GM12878 (cell line): ENCODE results near the gene PNMA8B. TPM values are rescaled to one million over a fixed set of nuclear protein-coding genes. Genes with fewer than 3 reads are reported as not detected.

Experiments used
- ATAC-seq: fragments of 200-7000 bp; cut with Tn5 transposase; 3 replicates; pipeline ENCODE4 v1.9.1; 2020; ENCODE audit warnings: mild to moderate bottlenecking, moderate library complexity
- BruUV-seq: library from RNA; stranded (reverse); fragments of 400-500 nt; replicated peaks from 2 replicates; lab custom pipeline; 2021; lab: Mats Ljungman, UMichigan
- CTCF ChIA-PET: fragments of 300-600 bp; sonication (Branson Sonifier 250); formaldehyde crosslinking; extraction: SDS; loops from one replicate; lab custom pipeline; 2021; ENCODE audit warnings: inconsistent platforms; lab: Yijun Ruan, JAX
- POLR2A ChIA-PET: fragments of 350-600 bp; formaldehyde crosslinking; extraction: SDS; loops from one replicate; lab custom pipeline; 2021; ENCODE audit warnings: inconsistent platforms; lab: Charles Lee
- RAD21 ChIA-PET: fragments of 300-600 bp; sonication (Branson Sonifier 250); formaldehyde crosslinking; loops from one replicate; lab custom pipeline; 2023; ENCODE audit warnings: antibody characterized with exemption; ENCODE audit not compliant: unreplicated experiment; lab: Charles Lee
- SMC1A ChIA-PET: fragments of 300-600 bp; sonication (Branson Sonifier 250); formaldehyde crosslinking; loops from one replicate; lab custom pipeline; 2023; ENCODE audit not compliant: unreplicated experiment, uncharacterized antibody; lab: Charles Lee
- DNase-seq: peaks from one replicate; pipeline ENCODE4 v3.0.0-alpha.2; 2011; ENCODE audit warnings: low read depth, low spot score
- FAIRE-seq: peaks from 3 replicates; lab custom pipeline; 2011; peaks lifted over from hg19 to GRCh38; lab: Jason Lieb, UNC
- H2AFZ ChIP-seq: 2 replicates; pipeline ENCODE4 v1.6.0; 2011; ENCODE audit warnings: low read depth, low read length, control low read depth; ENCODE audit not compliant: control insufficient read depth
- H3K27ac ChIP-seq: 2 replicates; pipeline ENCODE4 v1.5.1; 2011; ENCODE audit warnings: control low read depth; ENCODE audit not compliant: control insufficient read depth, insufficient read depth
- H3K27me3 ChIP-seq, 2 experiments: replicated peaks in 1 of 2; 2 replicates each; pipeline versions ENCODE4 v1.6.0 to v1.6.1; 2011; ENCODE audit warnings: low read length in 1 of 2; ENCODE audit not compliant: control insufficient read depth in 2 of 2, insufficient read depth in 2 of 2
- H3K36me3 ChIP-seq, 2 experiments: 2 replicates each; pipeline ENCODE4 v1.5.1; 2011; ENCODE audit warnings: low read length in 1 of 2; ENCODE audit not compliant: control insufficient read depth in 2 of 2, insufficient read depth in 2 of 2
- H3K4me1 ChIP-seq: 2 replicates; pipeline ENCODE4 v1.6.1; 2011; ENCODE audit warnings: mild to moderate bottlenecking, low read length, moderate library complexity, mixed read lengths; ENCODE audit not compliant: control insufficient read depth, insufficient read depth
- H3K4me2 ChIP-seq: 2 replicates; pipeline ENCODE4 v1.6.0; 2011; ENCODE audit warnings: control low read depth; ENCODE audit not compliant: control insufficient read depth, insufficient read depth
- H3K4me3 ChIP-seq: fragments of 200-600 bp; sonication (generic); 2 replicates; pipeline ENCODE4 v1.5.1; 2016
- H3K79me2 ChIP-seq: 2 replicates; pipeline ENCODE4 v1.6.0; 2011; ENCODE audit warnings: low read length; ENCODE audit not compliant: control insufficient read depth, insufficient read depth
- H3K9ac ChIP-seq: 2 replicates; pipeline ENCODE4 v1.8.0; 2011; ENCODE audit warnings: low read length, control low read depth, mixed read lengths; ENCODE audit not compliant: control insufficient read depth, insufficient read depth
- H3K9me3 ChIP-seq: replicated peaks from 3 replicates; pipeline ENCODE4 v1.5.1; 2011; ENCODE audit warnings: mild to moderate bottlenecking, low read length; ENCODE audit not compliant: control insufficient read depth, insufficient read depth
- H4K20me1 ChIP-seq: 2 replicates; pipeline ENCODE4 v1.6.0; 2011; ENCODE audit not compliant: control insufficient read depth, insufficient read depth
- ASH2L ChIP-seq: fragments of 300-600, 200-600 bp; sonication (generic); IDR thresholded peaks from 2 replicates; pipeline ENCODE4 v1.6.1; 2017; ENCODE audit warnings: low read depth, mild to moderate bottlenecking, borderline replicate concordance
- HDGF ChIP-seq: fragments of 450-650 bp; IDR thresholded peaks from 2 replicates; pipeline ENCODE4 v1.6.1; 2016; ENCODE audit warnings: antibody characterized with exemption
- KAT2A ChIP-seq: conservative IDR thresholded peaks from 2 replicates; pipeline ENCODE4 v1.6.1; 2011; ENCODE audit warnings: low read depth, low read length; ENCODE audit not compliant: control insufficient read depth
- MYB ChIP-seq: fragments of 150-350 bp; IDR thresholded peaks from 2 replicates; pipeline ENCODE4 v1.6.1; 2014; ENCODE audit warnings: mild to moderate bottlenecking, low read depth, low read length, borderline replicate concordance
- PBX3 ChIP-seq: IDR thresholded peaks from 2 replicates; pipeline ENCODE4 v1.6.1; 2011; ENCODE audit warnings: mild to moderate bottlenecking, low read depth, low read length, moderate library complexity; ENCODE audit not compliant: insufficient replicate concordance
- REST ChIP-seq: IDR thresholded peaks from 2 replicates; pipeline ENCODE4 v1.6.1; 2012; ENCODE audit warnings: mild to moderate bottlenecking, low read depth, low read length
- SP1 ChIP-seq: IDR thresholded peaks from one replicate; pipeline ENCODE4 v1.6.1; 2011; ENCODE audit warnings: low read depth, low read length
- TCF12 ChIP-seq: IDR thresholded peaks from 2 replicates; pipeline ENCODE4 v1.6.1; 2011; ENCODE audit warnings: low read depth, mild to moderate bottlenecking, low read length
- ZNF687 ChIP-seq: fragments of 450-650 bp; IDR thresholded peaks from 2 replicates; pipeline ENCODE4 v1.6.1; 2017; ENCODE audit warnings: mild to moderate bottlenecking, moderate library complexity
- WGBS: methylation state at CpG from one replicate; pipeline ENCODE4 v1.1.6; 2016; ENCODE audit warnings: low lambda C conversion rate; ENCODE audit not compliant: insufficient replicate concordance, insufficient coverage; ENCODE audit errors: missing lambda C conversion rate; 5-methylcytosine and 5-hydroxymethylcytosine counted together
- in situ Hi-C: fragments of 300-500 bp; cut with MboI; formaldehyde crosslinking; loops from 9 replicates; pipeline ENCODE4 v1.14.3; 2018; ENCODE audit warnings: mixed read lengths
- intact Hi-C: fragments of 100-400 bp; cut with micrococcal nuclease; formaldehyde crosslinking; loops from one replicate; pipeline ENCODE4 v1.14.2; 2022; ENCODE audit not compliant: unreplicated experiment
- polyA plus RNA-seq, 11 experiments: library from polyadenylated mRNA; depleted of rRNA in 4 of 11; unstranded in 6 of 11; stranded (reverse) in 5 of 11; fragments of >200 nt; fragmentation: Nextera tagmentation in 4 of 11; fragmentation: Illumina TruSeq in 1 of 11; extraction: Ambion mirVana in 4 of 11; extraction: Trizol in 1 of 11; gene quantifications; 1 replicate in 1 of 11; 2 replicates in 10 of 11; pipeline versions ENCODE4 v1.2.1 to v1.2.3, GENCODE V29; 2011 to 2016; ENCODE audit warnings: inconsistent platforms in 2 of 11, missing spikeins in 2 of 11, low read depth in 1 of 11
- total RNA-seq, 4 experiments: library from RNA; depleted of rRNA in 3 of 4; stranded (reverse); fragments of >200 nt in 3 of 4; fragmentation: Illumina TruSeq in 1 of 4; extraction: Trizol in 1 of 4; gene quantifications; 2 replicates each; pipeline versions ENCODE4 v1.2.1 to v1.2.3, GENCODE V29; 2013 to 2021
- TF ChIP-seq, protein P1 (sequence below): IDR thresholded peaks from 2 replicates; pipeline ENCODE4 v1.6.1; 2011; ENCODE audit warnings: borderline replicate concordance, low read depth, mild to moderate bottlenecking, moderate library complexity, low read length; ENCODE audit not compliant: insufficient read depth, poor library complexity, severe bottlenecking

PNMA8B gene
- total and polyA plus RNA-seq, 10 of the 15 experiments (the other 5 are each of a cell fraction or from before 2014, with no cell fraction given), result 0.01 TPM; not detected in 9

DNA sequence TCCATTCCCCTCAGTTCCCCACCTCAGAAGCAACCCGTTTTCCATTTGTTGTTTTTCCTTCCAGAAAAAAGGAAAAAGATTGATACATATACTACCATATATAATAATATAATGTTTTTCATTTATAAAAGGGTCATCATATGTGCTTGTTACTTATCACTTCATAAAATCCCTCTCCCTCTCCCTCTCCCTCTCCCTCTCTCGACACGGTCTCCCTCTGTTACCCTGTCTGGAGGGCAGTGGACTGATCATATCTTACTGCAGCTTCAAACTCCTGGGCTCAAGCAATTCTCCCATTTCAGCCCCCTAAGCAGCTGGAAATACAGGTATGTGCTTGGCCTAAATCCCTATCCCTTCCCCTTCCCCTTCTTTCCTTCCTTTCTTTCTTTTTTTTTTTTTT lies 41.4 kb downstream of the PNMA8B start (continued):
- no peak for TF ChIP-seq SP1
- TF ChIP-seq TCF12, result no peak
- TF ChIP-seq HDGF, result no peak

DNA sequence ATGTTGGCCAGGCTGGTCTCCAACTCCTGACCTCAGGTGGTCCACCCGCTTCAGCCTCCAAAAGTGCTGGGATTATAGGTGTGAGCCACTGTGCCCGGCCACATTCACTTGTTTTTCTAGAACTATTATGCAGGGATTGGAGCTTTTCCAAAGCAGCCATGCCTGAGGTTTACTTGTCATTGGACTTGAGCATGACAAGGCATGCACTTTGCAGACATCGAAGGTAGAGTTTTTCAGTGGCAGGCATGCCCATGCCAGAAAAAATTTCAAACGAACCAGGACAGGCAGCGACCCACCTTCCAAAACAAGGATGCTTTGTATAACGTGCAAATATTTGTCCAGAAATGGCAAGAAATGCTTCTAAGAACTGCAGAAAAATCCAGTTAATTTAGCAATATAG lies 42.0 kb downstream of the PNMA8B start:
- H3K4me1 ChIP-seq, result no peaks in the 10 kb centered on the region
- no peak overlapping the region for H2AFZ ChIP-seq
- H3K9me3 ChIP-seq, result no peaks in the 10 kb centered on the region; the same call in 2 of the 3 replicates
- no peaks in the 10 kb centered on the region for H4K20me1 ChIP-seq
- CTCF ChIA-PET, result no interaction called here
- RAD21 ChIA-PET, result no interaction called here
- DNase-seq (no peak), FAIRE-seq (no peak), ATAC-seq (no peak)
- in situ Hi-C loops (no loop called here), intact Hi-C loops (no loop called here)
- H3K79me2 ChIP-seq, result no peaks in the 10 kb centered on the region
- no TSS peak for BruUV-seq
- H3K27ac ChIP-seq, result no peak overlapping the region
- no peak overlapping the region for H3K4me2 ChIP-seq
- no peaks in the 10 kb centered on the region; a peak in 1 of 4 replicates for H3K27me3 ChIP-seq
- 32% methylated on average over 6 of the region's 6 CpGs for whole genome bisulfite sequencing
- SMC1A ChIA-PET, result no interaction called here
- no peak overlapping the region for H3K4me3 ChIP-seq
- no peak overlapping the region for H3K9ac ChIP-seq
- POLR2A ChIA-PET, result no interaction called here
- H3K36me3 ChIP-seq, result no peaks in the 10 kb centered on the region
- TF ChIP-seq REST, result no peak
- no peak for TF ChIP-seq PBX3
- no peak for TF ChIP-seq ZNF687
- TF ChIP-seq MYB, result no peak
- TF ChIP-seq, protein P1, sequence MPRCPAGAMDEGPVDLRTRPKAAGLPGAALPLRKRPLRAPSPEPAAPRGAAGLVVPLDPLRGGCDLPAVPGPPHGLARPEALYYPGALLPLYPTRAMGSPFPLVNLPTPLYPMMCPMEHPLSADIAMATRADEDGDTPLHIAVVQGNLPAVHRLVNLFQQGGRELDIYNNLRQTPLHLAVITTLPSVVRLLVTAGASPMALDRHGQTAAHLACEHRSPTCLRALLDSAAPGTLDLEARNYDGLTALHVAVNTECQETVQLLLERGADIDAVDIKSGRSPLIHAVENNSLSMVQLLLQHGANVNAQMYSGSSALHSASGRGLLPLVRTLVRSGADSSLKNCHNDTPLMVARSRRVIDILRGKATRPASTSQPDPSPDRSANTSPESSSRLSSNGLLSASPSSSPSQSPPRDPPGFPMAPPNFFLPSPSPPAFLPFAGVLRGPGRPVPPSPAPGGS, result no peak
- no peak for TF ChIP-seq KAT2A
- TF ChIP-seq ASH2L, result no peak
